Coronary artery (tissue), 2 donors: ENCODE data around the gene SUN1.
A peak's percentile ranks its signal among the peaks of the same experiment; 100 is the strongest.

ENCODE experiments used
- DNase-seq: peaks from one replicate; pipeline ENCODE4 v3.0.0-alpha.2; 2017; ENCODE audit warnings: low spot score
- H3K27ac ChIP-seq, 2 donors: fragments of 200-600 bp; sonication (generic); one replicate each; pipeline ENCODE4 v1.5.1; 2016 to 2019
- H3K4me3 ChIP-seq: fragments of 200-600 bp; sonication (generic); 2 replicates; pipeline ENCODE4 v1.5.1; 2016; ENCODE audit warnings: mild to moderate bottlenecking, moderate library complexity
- TF ChIP-seq, protein P1 (sequence below): fragments of 200-600 bp; sonication (generic); IDR thresholded peaks from one replicate; pipeline ENCODE4 v1.5.1; 2019; ENCODE audit warnings: antibody characterized with exemption

SUN1 gene, protein sequence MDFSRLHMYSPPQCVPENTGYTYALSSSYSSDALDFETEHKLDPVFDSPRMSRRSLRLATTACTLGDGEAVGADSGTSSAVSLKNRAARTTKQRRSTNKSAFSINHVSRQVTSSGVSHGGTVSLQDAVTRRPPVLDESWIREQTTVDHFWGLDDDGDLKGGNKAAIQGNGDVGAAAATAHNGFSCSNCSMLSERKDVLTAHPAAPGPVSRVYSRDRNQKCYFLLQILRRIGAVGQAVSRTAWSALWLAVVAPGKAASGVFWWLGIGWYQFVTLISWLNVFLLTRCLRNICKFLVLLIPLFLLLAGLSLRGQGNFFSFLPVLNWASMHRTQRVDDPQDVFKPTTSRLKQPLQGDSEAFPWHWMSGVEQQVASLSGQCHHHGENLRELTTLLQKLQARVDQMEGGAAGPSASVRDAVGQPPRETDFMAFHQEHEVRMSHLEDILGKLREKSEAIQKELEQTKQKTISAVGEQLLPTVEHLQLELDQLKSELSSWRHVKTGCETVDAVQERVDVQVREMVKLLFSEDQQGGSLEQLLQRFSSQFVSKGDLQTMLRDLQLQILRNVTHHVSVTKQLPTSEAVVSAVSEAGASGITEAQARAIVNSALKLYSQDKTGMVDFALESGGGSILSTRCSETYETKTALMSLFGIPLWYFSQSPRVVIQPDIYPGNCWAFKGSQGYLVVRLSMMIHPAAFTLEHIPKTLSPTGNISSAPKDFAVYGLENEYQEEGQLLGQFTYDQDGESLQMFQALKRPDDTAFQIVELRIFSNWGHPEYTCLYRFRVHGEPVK

DNA sequence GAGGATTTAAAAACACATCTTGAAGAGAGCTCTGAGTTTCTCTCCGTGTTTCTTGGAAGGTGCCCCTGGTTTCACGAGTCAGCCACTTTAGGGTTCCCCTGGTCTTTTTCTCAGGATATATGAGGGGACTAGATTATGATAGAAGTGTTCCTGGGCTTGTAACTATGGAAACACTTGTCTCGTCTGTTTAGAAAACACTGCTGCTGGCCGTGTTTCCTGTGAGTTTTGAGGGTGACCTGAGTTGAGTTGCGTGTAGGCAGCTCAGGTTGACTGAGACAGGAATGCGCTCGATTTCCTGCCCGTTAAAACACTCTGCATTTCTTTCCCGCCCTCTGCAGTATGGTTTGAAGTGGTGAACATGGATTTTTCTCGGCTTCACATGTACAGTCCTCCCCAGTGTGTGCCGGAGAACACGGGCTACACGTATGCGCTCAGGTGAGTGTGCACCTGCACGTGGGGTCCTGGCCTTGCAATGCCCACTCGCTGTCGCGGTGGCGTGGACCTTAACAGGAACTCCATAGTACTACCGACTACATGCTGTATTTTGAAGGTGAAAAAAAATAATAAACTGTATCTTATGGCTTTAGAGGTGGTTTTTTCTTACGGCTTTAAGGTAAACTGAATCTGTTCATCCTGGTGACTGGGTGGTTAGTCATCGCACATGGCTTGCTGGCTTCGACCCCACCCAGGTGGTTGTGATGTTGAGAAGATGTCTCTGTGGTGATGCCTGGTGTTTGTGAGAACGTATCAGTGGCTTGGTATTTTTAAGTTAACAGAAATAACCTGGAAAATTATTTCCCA is at the start of gene SUN1:
Gene SUN1, plus strand, starts transcription at position 310 of the 801 bp plus-strand sequence. Its CDS starts 49 bp downstream, at position 359.
- peak within 1 kb of the TSS; percentile 26 for H3K4me3 ChIP-seq
- no peak for DNase-seq
- H3K27ac ChIP-seq: peak within 1 kb of the TSS; percentile 78 to 84
- TF ChIP-seq, protein P1, sequence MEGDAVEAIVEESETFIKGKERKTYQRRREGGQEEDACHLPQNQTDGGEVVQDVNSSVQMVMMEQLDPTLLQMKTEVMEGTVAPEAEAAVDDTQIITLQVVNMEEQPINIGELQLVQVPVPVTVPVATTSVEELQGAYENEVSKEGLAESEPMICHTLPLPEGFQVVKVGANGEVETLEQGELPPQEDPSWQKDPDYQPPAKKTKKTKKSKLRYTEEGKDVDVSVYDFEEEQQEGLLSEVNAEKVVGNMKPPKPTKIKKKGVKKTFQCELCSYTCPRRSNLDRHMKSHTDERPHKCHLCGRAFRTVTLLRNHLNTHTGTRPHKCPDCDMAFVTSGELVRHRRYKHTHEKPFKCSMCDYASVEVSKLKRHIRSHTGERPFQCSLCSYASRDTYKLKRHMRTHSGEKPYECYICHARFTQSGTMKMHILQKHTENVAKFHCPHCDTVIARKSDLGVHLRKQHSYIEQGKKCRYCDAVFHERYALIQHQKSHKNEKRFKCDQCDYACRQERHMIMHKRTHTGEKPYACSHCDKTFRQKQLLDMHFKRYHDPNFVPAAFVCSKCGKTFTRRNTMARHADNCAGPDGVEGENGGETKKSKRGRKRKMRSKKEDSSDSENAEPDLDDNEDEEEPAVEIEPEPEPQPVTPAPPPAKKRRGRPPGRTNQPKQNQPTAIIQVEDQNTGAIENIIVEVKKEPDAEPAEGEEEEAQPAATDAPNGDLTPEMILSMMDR: no peak

DNA sequence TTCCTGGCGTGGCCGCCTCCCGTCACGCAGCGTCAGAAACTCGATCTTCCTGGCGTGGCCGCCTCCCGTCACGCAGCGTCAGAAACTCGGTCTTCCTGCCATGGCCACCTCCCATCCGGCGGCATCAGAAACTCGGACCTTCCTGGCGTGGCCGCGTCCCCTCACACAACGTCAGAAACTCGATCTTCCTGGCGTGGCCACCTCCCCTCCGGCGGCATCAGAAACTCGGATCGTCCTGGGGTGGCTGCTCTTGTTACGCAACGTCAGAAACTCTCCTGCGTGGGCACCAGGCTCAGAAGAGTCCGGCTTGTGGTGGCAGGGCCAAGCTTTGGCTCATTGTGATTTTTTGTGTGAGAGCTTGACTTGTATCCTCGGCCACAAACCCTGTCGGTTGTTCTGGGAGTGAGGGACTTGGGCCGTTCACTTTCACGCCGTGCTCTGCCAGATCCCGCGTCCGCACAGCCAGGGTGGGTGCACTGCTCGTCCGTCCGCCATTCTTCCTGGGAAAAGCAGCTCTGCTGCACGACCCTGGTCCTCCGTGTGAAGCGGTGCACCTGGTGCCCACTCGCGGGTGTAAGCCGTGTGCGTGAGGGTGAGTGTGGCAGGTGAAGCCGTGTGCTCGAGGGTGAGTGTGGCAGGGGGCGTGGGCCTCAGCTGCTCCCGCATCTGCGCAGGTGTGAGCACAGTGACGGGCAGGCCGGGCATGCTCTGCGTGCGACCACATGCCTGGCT is 49.4 kb upstream of the SUN1 start:
- H3K27ac ChIP-seq: no peak overlapping the region
- TF ChIP-seq, protein P1: no peak

DNA sequence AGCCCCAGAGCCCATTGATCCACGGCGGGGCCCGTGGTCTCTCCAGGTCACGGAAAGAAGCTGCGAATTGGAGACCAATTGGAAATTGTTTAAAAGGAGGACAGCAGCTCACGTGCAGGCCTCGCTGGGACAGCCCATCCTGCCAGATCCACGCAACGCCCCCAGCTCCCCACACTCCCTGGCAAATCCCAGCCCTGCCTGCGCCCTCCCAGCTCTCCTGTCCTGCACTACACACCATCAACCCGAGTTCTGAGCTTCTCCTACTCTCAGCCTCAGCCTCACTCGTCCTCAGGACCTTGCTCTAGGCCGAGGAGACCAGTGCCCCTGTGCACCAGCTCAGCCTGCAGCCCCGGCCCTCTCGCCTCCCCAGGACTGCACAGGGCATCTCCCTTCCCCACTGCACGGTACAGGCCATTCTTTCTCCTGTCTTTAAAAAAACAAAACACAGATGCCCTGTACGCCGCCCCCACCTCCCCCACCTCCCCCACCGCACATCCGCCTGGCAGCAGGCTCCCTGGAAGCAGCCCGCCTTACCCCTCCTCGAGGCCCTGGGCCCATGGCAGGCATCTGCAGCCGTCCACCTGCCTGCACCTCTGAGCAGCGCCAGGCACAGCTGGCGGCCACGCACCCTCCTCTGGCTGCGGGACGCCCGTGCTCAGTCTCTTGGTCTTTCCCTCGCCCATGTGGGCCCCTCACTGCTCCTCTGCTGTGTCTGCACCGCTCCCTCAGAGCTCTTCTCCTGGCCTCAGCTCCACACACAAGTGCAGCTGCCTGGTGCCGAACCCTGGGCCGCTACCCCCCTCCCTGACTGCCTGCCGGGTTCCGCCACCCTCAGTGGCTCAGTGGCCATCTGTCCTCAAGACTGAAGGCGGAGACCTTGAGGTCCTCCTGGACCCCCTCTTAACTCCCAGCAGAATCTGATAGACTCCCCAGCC is 48.5 kb upstream of the SUN1 start:
- H3K27ac ChIP-seq: no peak overlapping the region
- H3K4me3 ChIP-seq: no peak overlapping the region
- TF ChIP-seq, protein P1: no peak
- DNase-seq: no peak

More for the DNA sequence above, 49.4 kb upstream of the SUN1 start:
- no peak for DNase-seq
- no peak overlapping the region for H3K4me3 ChIP-seq

DNA sequence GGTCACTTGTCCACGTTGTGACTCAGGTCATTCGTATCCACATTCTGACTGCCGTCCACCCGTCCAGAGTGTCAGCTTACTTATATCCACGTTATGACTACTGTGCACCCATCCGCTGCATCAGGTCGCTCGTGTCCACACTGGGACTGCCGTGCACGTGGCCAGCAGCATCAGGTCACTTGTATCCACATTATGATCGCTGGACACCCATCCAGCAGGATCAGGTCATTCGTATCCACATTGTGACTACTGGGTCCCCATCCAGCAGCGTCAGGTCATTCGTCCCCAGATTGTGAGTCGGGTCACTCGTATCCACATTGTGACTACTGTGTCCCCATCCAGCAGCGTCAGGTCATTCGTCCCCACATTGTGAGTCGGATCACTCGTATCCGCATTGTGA is 47.3 kb upstream of the SUN1 start:
- Histone ChIP-seq H3K27ac (no peak overlapping the region), H3K4me3 (no peak overlapping the region)
- TF ChIP-seq, protein P1: no peak
- DNase-seq: no peak

DNA sequence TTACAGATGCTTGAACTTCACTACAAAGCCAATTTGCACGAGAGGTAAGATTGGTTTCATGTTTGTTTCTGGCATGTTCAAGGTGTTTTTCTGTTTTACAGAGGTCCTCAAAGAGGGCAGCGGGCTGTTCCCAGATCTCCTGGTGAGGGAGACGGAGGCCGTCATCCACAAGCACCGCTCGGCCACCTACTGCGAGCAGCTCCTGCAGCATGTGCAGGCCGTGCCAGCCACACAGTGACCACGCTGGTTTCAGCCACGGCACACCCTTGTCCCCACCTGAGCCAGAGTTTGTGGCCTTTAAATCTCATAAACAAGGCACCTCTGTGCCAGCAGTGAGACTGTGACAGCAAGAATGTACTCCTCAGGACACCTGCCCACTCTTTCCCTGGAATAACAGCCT is 46.9 kb upstream of the SUN1 start:
- TF ChIP-seq, protein P1: no peak
- DNase-seq: no peak
- H3K4me3 ChIP-seq: no peak overlapping the region
- H3K27ac ChIP-seq: peak overlapping the region in 1 of 2 donors; percentile 9
